Stomach smooth muscle (tissue), 2 donors: ENCODE measurements around the gene AK8.
"Not testable (repeated sequence)": the region's sequence is repeated elsewhere in the genome, so short reads cannot be mapped to it uniquely, and the experiment has no call there.

Experiments
- H3K27ac ChIP-seq: one replicate; pipeline ENCODE4 v1.7.0; 2013; ENCODE audit warnings: mild to moderate bottlenecking, low read length, inconsistent platforms
- H3K27me3 ChIP-seq, 2 donors: one replicate each; pipeline ENCODE4 v1.7.0; 2013; ENCODE audit warnings: low read length in 2 of 2; ENCODE audit not compliant: insufficient read depth in 2 of 2, control insufficient read depth in 1 of 2
- H3K36me3 ChIP-seq, 2 donors: one replicate each; pipeline ENCODE4 v1.7.0; 2013; ENCODE audit warnings: low read length in 2 of 2; ENCODE audit not compliant: control insufficient read depth in 2 of 2, insufficient read depth in 2 of 2
- H3K4me1 ChIP-seq: one replicate; pipeline ENCODE4 v1.7.0; 2013; ENCODE audit warnings: low read length; ENCODE audit not compliant: control insufficient read depth, insufficient read depth
- H3K4me3 ChIP-seq, 2 donors: one replicate each; pipeline ENCODE4 v1.7.0; 2013; ENCODE audit warnings: low read length in 2 of 2
- H3K9ac ChIP-seq, 2 donors: one replicate each; pipeline ENCODE4 v1.7.0; 2013; ENCODE audit warnings: low read length in 2 of 2, mild to moderate bottlenecking in 1 of 2
- H3K9me3 ChIP-seq, 2 donors: one replicate each; pipeline ENCODE4 v1.7.0; 2013; ENCODE audit warnings: low read length in 2 of 2; ENCODE audit not compliant: control insufficient read depth in 2 of 2
- donor health status: healthy.
- donor health status: Pancreatic carcinoma.

The AK8 gene

DNA sequence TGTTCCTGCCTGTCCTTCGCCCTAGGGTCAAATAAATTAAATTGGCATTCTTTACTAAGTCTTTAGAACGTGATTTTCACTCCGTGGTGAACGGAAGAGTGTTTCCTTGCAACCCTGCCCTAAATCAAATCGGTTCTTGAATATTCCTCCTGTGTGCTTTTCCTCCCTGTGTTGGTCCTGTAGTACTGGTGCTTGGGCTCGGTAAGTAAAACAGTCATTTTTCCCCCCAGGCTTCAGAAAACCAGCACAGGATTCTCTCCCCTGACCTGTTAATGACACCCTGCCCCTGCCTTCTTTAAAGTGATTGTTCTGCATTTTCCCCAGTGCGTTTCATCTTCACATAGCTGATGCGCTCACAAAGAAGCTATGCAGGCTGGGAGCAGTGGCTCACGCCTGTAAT lies 96.0 kb downstream of the AK8 start:
- Histone ChIP-seq H3K4me1 (no peaks in the 10 kb centered on the region), H3K36me3 (no peaks in the 10 kb centered on the region), H3K9ac (no peak overlapping the region), H3K9me3 (no peaks in the 10 kb centered on the region), H3K4me3 (no peak overlapping the region), H3K27ac (no peak overlapping the region), H3K27me3 (no peaks in the 10 kb centered on the region)

DNA sequence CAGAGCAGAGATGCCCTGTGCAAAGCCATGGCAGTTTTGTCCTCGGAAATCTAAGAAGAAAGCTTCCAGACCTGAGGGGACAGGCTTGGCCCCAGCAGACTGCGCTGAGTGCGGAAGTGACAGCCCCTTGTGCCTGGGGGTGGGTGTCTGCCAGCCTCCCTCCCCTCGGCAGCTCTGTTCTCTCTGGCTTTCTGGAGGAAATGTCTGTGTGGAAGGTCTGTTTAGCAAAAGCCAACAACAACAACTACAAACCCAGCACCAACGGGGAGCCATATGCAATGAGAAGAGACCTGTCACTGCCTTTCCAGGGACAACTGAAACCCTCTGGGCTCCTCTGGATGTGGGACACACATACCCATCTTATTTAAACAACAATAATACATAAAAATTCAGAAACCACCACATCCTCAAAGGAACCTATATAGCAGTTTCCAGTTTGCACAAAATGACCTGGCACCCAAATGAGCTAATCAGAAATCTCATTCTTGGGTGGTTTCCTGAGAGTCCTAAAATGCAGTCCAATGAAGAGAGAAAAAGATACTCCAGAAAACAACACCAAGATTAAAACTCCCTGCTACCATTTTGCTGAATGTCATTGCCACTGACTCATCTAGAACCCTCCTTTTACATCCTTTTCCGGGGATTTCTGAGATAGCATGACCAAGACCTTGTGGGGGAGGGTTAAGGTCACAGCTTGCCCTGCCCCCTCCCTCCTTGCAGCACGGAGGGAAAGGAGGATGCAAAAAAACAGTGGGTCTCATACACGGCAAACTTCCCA lies 97.7 kb downstream of the AK8 start:
- H3K27ac ChIP-seq = no peak overlapping the region
- no peaks in the 10 kb centered on the region for H3K9me3 ChIP-seq
- H3K36me3 ChIP-seq = no peaks in the 10 kb centered on the region

DNA sequence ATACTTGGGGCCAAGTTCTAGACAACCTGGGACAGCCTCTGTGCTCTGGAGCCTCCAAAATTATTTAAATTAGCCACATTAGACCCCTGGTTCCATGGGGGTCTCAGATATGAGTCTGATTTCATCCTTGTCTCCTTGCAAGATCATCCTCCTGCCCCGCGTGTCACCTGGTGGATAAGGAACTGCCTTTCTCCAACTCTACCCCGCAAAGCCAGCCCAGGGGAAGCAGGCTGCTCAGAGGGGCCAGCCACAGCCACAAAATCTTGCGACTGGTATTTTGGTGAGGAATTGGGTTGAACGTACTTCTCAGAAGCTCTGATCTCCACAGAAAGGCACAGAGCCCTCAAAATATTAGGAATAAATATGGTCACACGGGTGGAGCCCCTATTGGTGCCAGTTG lies 101.2 kb downstream of the AK8 start:
- Histone ChIP-seq H3K4me1 (no peaks in the 10 kb centered on the region), H3K27ac (no peak overlapping the region), H3K9me3 (peaks cover 0 to 4% of the 10 kb centered on the region in 2 donors), H3K9ac (no peak overlapping the region), H3K27me3 (no peaks in the 10 kb centered on the region), H3K4me3 (no peak overlapping the region), H3K36me3 (no peaks in the 10 kb centered on the region)

More for the DNA sequence above, 97.7 kb downstream of the AK8 start:
- H3K4me3 ChIP-seq = no peak overlapping the region
- no peaks in the 10 kb centered on the region for H3K27me3 ChIP-seq
- no peak overlapping the region for H3K9ac ChIP-seq
- H3K4me1 ChIP-seq = no peaks in the 10 kb centered on the region

DNA sequence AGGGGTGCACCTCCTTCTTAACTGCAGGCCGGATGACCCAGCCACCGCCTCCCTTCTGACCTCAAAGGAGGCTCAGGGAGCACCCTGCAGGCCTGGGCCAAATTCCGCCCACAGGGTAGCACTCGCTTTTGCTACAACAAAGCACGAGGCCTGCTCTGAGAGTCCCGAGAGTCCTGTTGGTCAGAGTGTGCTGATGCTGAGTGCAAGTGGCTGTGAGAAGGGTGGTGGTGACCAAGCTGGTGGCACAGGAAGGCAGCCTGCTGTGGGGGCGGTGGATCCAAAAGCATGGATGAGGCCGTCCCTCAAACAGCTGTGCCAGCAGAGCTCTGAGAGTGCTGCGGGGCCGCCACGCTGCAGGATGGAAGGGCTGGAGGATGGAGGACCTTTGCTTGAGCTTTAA lies 101.8 kb downstream of the AK8 start:
- H3K27me3 ChIP-seq = no peaks in the 10 kb centered on the region
- H3K9me3 ChIP-seq = peaks cover 0 to 7% of the 10 kb centered on the region in 2 donors
- H3K36me3 ChIP-seq = no peaks in the 10 kb centered on the region
- H3K27ac ChIP-seq = no peak overlapping the region
- H3K4me1 ChIP-seq = no peaks in the 10 kb centered on the region
- H3K4me3 ChIP-seq = no peak overlapping the region
- H3K9ac ChIP-seq = no peak overlapping the region

DNA sequence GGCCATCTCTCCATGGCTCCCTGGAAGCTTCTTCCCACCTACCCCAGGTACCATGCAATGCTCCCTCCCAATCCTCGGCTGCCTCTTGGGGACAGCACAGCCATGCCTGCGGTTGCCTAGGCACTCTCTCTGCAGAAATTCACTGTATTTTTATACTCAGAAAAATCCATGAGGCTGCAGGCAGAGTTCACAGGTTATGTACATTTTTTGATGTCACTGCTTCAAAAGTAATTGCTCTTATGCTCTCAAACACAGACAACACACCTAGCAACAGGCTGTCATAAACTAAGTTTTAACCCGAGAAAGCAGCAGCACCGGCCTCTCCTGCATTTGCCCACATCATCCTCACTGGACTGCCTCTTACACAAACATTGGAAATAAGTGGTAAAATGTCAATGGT lies 102.4 kb downstream of the AK8 start:
- Histone ChIP-seq H3K9ac (no peak overlapping the region), H3K36me3 (no peaks in the 10 kb centered on the region), H3K4me3 (no peak overlapping the region), H3K27me3 (no peaks in the 10 kb centered on the region), H3K4me1 (peaks cover 5% of the 10 kb centered on the region), H3K9me3 (peaks cover 0 to 10% of the 10 kb centered on the region in 2 donors), H3K27ac (no peak overlapping the region)

DNA sequence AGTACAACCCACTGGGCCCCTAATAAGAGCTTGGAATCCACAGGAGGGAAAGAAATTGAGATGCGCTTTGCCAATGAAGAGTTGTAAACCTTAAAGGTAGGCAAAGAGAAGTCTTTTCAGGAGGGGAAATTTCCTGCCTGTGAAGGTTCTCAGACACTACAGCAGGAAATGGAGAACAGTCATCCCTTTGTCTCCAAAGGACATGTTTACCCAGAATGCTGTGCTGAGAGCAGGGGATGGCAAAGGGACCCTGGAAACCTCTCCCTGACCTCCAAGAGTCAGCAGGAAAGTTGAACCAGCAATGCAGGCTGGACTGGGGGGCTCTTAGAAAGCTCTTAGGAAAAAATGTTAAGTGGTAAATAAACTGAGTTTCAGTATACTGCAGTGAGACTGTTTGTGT lies 103.2 kb downstream of the AK8 start:
- Histone ChIP-seq H3K9ac (no peak overlapping the region), H3K9me3 (peaks cover 0 to 10% of the 10 kb centered on the region in 2 donors), H3K36me3 (no peaks in the 10 kb centered on the region), H3K4me3 (no peak overlapping the region), H3K4me1 (peaks cover 11% of the 10 kb centered on the region), H3K27me3 (no peaks in the 10 kb centered on the region), H3K27ac (no peak overlapping the region)

DNA sequence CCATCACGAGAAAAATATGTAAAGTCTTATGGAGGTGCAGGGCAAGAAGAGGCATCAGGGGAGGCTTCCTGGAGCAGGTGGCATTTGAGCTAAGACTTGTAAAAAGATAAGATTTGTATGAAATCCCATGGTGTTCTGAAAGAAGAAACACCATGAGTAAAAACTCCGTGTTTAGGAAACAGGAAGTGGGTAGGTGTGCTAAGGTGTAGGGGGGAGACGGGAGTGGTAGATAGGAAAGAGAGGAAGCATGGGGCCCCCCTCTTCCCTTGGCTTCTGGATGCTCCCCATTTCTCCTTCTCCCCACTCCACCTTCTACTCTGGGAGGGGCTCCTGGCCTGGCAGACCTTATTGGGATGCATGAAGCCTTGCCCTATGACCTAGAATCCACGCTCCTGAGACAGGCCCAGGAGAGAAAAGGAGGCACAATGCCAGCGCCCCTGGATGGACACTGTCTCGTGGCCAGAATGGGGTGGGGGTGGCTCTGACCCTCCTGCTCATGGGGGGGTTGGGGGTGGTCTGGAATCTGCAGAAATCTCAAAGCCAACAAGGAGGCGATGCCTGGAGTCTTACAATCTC lies 104.2 kb downstream of the AK8 start:
- no peaks in the 10 kb centered on the region for H3K36me3 ChIP-seq
- H3K9ac ChIP-seq = no peak overlapping the region
- no peak overlapping the region for H3K4me3 ChIP-seq
- no peak overlapping the region for H3K27ac ChIP-seq
- peaks cover 12% of the 10 kb centered on the region for H3K4me1 ChIP-seq
- peaks cover 0 to 10% of the 10 kb centered on the region in 2 donors for H3K9me3 ChIP-seq
- H3K27me3 ChIP-seq = no peaks in the 10 kb centered on the region

DNA sequence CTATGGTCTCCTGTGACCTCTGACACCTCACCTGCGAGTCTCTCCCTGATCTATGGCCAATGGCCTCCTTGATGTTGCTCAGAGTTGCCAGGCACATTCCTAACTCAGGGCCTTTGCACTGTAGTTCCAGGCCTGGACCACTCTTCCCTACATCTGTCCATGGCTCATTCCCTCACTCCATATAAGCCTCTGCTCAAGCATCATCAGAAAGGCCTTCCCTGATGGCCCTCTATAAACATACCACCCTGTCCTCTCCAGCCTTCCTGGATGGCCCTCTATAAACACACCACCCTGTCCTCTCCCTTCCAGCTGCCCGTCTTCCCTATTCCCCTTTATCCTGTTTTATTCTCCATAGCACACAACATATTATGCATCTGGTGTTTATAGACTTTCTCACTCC lies 105.0 kb downstream of the AK8 start:
- no peaks in the 10 kb centered on the region for H3K36me3 ChIP-seq
- H3K9ac ChIP-seq = no peak overlapping the region
- H3K9me3 ChIP-seq = peaks cover 0 to 10% of the 10 kb centered on the region in 2 donors
- no peaks in the 10 kb centered on the region for H3K27me3 ChIP-seq
- H3K4me1 ChIP-seq = peaks cover 12% of the 10 kb centered on the region
- no peak overlapping the region for H3K4me3 ChIP-seq
- H3K27ac ChIP-seq = no peak overlapping the region

DNA sequence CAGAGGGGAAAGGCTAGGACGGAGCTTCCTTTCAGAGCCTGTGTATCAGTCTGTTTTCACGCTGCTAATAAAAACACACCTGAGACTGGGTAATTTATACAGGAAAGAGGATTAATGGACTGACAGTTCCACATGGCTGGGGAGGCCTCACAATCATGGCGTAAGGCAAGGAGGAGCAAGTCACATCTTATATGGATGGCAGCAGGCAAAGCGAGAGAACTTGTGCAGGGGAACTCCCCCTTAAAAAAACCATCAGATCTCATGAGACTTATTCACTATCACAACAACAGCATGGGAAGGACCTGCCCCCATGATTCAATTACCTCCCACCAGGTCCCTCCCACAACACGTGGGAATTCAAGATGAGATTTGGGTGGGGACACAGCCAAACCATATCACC lies 106.3 kb downstream of the AK8 start:
- H3K9ac ChIP-seq, H3K9me3 ChIP-seq, H3K27ac ChIP-seq, H3K36me3 ChIP-seq, H3K27me3 ChIP-seq, H3K4me3 ChIP-seq: not testable (repeated sequence)
- peaks cover 12% of the 10 kb centered on the region for H3K4me1 ChIP-seq

DNA sequence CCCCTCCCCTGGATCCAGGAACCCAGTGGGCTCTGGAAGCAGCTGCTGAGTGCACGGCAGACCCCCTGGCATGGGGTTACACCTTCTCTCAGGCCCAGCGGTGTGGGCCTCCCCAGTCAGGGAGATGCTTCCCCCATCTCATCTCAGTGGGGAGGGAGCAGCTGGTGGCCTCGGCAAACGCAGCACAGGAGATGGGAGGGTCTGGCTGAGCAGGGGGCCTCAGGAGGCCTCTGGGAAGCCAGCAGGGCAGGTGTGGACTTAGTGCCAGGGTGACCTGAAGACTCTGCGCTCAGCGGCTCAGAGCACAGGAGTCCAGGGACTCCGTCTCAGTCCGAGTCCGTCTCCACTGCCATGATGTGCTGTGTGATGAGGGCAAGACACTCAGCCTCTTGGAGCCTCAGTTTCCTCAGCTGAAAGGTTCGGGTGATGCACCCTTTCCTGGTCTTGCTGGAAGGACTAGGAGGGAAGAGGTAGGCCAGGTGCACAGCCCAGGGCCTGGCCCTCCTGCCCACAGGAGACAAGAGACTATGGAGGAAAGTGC lies 107.2 kb downstream of the AK8 start:
- Histone ChIP-seq H3K27me3 (no peaks in the 10 kb centered on the region), H3K27ac (peak overlapping the region; percentile 92), H3K4me3 (peak overlapping the region; percentile 88 to 97), H3K36me3 (no peaks in the 10 kb centered on the region), H3K9me3 (peaks cover 0 to 10% of the 10 kb centered on the region in 2 donors), H3K4me1 (peaks cover 12% of the 10 kb centered on the region), H3K9ac (peak overlapping the region; percentile 66 to 93)
